ENCODE results near the gene DNAH17. TPM values are rescaled to one million over a fixed set of nuclear protein-coding genes. Genes with fewer than 3 reads are reported as not detected.

DNAH17 gene
- total and polyA plus RNA-seq, 8 donors, result 0.64 to 7.2 (median 3.6) TPM

GRCh38 chr17:78609191-78609641 is 32.0 kb upstream of the DNAH17 start:
- intact Hi-C loops (cut with DNase I), result no loop called here
- Histone ChIP-seq H3K27me3 (no peaks in the 10 kb centered on the region), H3K36me3 (no peaks in the 10 kb centered on the region), H3K4me3 (no peak overlapping the region), H3K4me1 (peaks cover 0 to 7% of the 10 kb centered on the region in 2 donors), H3K9me3 (no peaks in the 10 kb centered on the region), H3K27ac (no peak overlapping the region)
- TF ChIP-seq, protein P1, sequence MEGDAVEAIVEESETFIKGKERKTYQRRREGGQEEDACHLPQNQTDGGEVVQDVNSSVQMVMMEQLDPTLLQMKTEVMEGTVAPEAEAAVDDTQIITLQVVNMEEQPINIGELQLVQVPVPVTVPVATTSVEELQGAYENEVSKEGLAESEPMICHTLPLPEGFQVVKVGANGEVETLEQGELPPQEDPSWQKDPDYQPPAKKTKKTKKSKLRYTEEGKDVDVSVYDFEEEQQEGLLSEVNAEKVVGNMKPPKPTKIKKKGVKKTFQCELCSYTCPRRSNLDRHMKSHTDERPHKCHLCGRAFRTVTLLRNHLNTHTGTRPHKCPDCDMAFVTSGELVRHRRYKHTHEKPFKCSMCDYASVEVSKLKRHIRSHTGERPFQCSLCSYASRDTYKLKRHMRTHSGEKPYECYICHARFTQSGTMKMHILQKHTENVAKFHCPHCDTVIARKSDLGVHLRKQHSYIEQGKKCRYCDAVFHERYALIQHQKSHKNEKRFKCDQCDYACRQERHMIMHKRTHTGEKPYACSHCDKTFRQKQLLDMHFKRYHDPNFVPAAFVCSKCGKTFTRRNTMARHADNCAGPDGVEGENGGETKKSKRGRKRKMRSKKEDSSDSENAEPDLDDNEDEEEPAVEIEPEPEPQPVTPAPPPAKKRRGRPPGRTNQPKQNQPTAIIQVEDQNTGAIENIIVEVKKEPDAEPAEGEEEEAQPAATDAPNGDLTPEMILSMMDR (IDR thresholded peaks at IDR 0.05), result no peak
- ATAC-seq (no peak), DNase-seq (no peak)

DNA sequence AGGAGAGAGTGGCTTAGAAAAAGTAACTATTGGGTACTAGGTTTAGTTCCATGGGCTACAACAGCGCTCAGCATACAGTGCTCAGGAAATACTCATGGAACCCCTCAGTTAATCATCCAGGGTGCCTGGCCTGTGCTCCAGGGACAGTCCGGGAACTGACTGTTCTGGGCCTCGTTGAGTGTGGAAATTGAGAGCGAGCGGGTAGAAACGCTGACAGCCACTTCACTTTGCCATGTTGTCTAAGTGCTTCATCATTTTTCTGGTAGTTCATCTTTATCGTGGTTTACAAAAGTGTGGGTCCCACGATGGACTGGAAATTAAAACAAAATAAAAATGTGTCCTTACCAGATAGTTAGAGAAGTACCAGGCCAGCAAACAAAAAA is 31.6 kb upstream of the DNAH17 start:
- no peaks in the 10 kb centered on the region for H3K27me3 ChIP-seq
- H3K9me3 ChIP-seq, result no peaks in the 10 kb centered on the region
- intact Hi-C loops (cut with DNase I), result no loop called here
- TF ChIP-seq, protein P1 (IDR thresholded peaks at IDR 0.05), result no peak
- peaks cover 0 to 9% of the 10 kb centered on the region in 2 donors for H3K4me1 ChIP-seq
- ATAC-seq (no peak), DNase-seq (no peak)
- H3K27ac ChIP-seq, result no peak overlapping the region
- H3K4me3 ChIP-seq, result no peak overlapping the region
- no peaks in the 10 kb centered on the region for H3K36me3 ChIP-seq

GRCh38 chr17:78608122-78608803 is 31.1 kb upstream of the DNAH17 start:
- TF ChIP-seq, protein P1 (IDR thresholded peaks at IDR 0.05), result no peak
- H3K36me3 ChIP-seq, result no peaks in the 10 kb centered on the region
- ATAC-seq (no peak), DNase-seq (no peak)
- H3K27me3 ChIP-seq, result no peaks in the 10 kb centered on the region
- no peak overlapping the region for H3K27ac ChIP-seq
- intact Hi-C loops (cut with DNase I), result no loop called here
- H3K4me3 ChIP-seq, result no peak overlapping the region
- H3K9me3 ChIP-seq, result no peaks in the 10 kb centered on the region
- peaks cover 0 to 9% of the 10 kb centered on the region in 2 donors for H3K4me1 ChIP-seq

- TF ChIP-seq, protein P1 (IDR thresholded peaks at IDR 0.05), result no peak
- Histone ChIP-seq H3K27me3 (no peaks in the 10 kb centered on the region), H3K9me3 (no peaks in the 10 kb centered on the region), H3K36me3 (no peaks in the 10 kb centered on the region), H3K27ac (no peak overlapping the region), H3K4me1 (peaks cover 0 to 9% of the 10 kb centered on the region in 2 donors), H3K4me3 (no peak overlapping the region)
- intact Hi-C loops (cut with DNase I), result no loop called here
- DNase-seq, result no peak
- ATAC-seq, result no peak
Measured at GRCh38 chr17:78607038-78607437, 29.8 kb upstream of the DNAH17 start.

GRCh38 chr17:78605886-78606285 is 28.7 kb upstream of the DNAH17 start:
- H3K36me3 ChIP-seq, result no peaks in the 10 kb centered on the region
- DNase-seq (no peak), ATAC-seq (no peak)
- H3K4me3 ChIP-seq, result no peak overlapping the region
- H3K4me1 ChIP-seq, result peaks cover 0 to 9% of the 10 kb centered on the region in 2 donors
- no peaks in the 10 kb centered on the region for H3K9me3 ChIP-seq
- intact Hi-C loops (cut with DNase I), result no loop called here
- no peaks in the 10 kb centered on the region for H3K27me3 ChIP-seq
- no peak overlapping the region for H3K27ac ChIP-seq
- TF ChIP-seq, protein P1 (IDR thresholded peaks at IDR 0.05), result no peak
